ENCODE results near the gene CHST3. TPM values are rescaled to one million over a fixed set of nuclear protein-coding genes. Genes with fewer than 3 reads are reported as not detected.

Gene CHST3
- polyA plus RNA-seq, 2 of the 4 experiments (the other 2 are of a cell fraction): 12.8 to 23.1 TPM

- no peak for FAIRE-seq
- H3K27ac ChIP-seq: no peak overlapping the region
- no peak for DNase-seq (ENCODE audit: low read depth in 1 of 2, low spot score in 1 of 2)
- ATAC-seq: no peak
- ChIA-PET CTCF (no interaction called here), POLR2A (no interaction called here)
- H3K9me3 ChIP-seq: no peaks in the 10 kb centered on the region
- no peaks in the 10 kb centered on the region for H3K4me1 ChIP-seq
- no peak overlapping the region for H3K4me2 ChIP-seq
- TF ChIP-seq POLR2A (IDR thresholded peaks at IDR 0.05; ENCODE audit: low read length) (no peak), FOSL2 (IDR thresholded peaks at IDR 0.05) (no peak), FOSL2 (CRISPR knock-in tag; IDR thresholded peaks at IDR 0.05) (no peak), FOSB (CRISPR knock-in tag; IDR thresholded peaks at IDR 0.05) (no peak)
- no peak overlapping the region for H3K4me3 ChIP-seq
- WGBS (ENCODE audit: missing lambda C conversion rate): 65% methylated on average over 7 of the region's 8 CpGs
Measured at GRCh38 chr10:71941318-71941717, 22.9 kb upstream of the CHST3 start.

- ATAC-seq: no peak
- Histone ChIP-seq H3K4me3 (no peak overlapping the region), H3K4me1 (no peaks in the 10 kb centered on the region), H3K4me2 (no peak overlapping the region), H3K27ac (no peak overlapping the region), H3K9me3 (no peaks in the 10 kb centered on the region)
- POLR2A ChIA-PET: no interaction called here
- WGBS (ENCODE audit: missing lambda C conversion rate): 81% methylated on average over 8 of the region's 8 CpGs
- CTCF ChIA-PET: interaction anchor here (0.7 to 2.8 kb wide), 7 partner anchors 8 to 180 kb away, joined by 3 to 27 read pairs (median 4); no protein-coding TSS in a partner anchor
- no peak for FAIRE-seq
- DNase-seq (ENCODE audit: low read depth in 1 of 2, low spot score in 1 of 2): no peak
- TF ChIP-seq ESRRA (IDR thresholded peaks at IDR 0.05; ENCODE audit: borderline replicate concordance, low read length) (no peak), SREBF2 (IDR thresholded peaks at IDR 0.05) (no peak), PBX3 (IDR thresholded peaks at IDR 0.05) (no peak), CHD4 (IDR thresholded peaks at IDR 0.05; ENCODE audit: borderline replicate concordance) (no peak), RCOR1 (IDR thresholded peaks at IDR 0.05; ENCODE audit: low read depth, low read length) (no peak)
Measured at GRCh38 chr10:71945819-71946474, 18.2 kb upstream of the CHST3 start.

GRCh38 chr10:71946700-71947099 lies 17.5 kb upstream of the CHST3 start:
- no peak overlapping the region for H3K4me2 ChIP-seq
- 78% methylated on average over 3 of the region's 3 CpGs for WGBS (ENCODE audit: missing lambda C conversion rate)
- H3K4me3 ChIP-seq: no peak overlapping the region
- TF ChIP-seq EHF (CRISPR knock-in tag; IDR thresholded peaks at IDR 0.05): no peak
- TF ChIP-seq USF2 (IDR thresholded peaks at IDR 0.05): no peak
- TF ChIP-seq TFCP2L1 (CRISPR knock-in tag; IDR thresholded peaks at IDR 0.05): no peak
- TF ChIP-seq JUNB (IDR thresholded peaks at IDR 0.05): no peak
- H3K9me3 ChIP-seq: no peaks in the 10 kb centered on the region
- ChIA-PET CTCF (interaction anchor here (1.0 to 2.8 kb wide), 6 partner anchors 9 to 179 kb away, joined by 3 to 27 read pairs (median 5); no protein-coding TSS in a partner anchor), POLR2A (interaction anchor here (0.9 kb wide), 1 partner anchor 18 kb away, joined by 3 read pairs; no protein-coding TSS in a partner anchor)
- no peak overlapping the region for H3K27ac ChIP-seq
- no peaks in the 10 kb centered on the region for H3K4me1 ChIP-seq
- ATAC-seq: no peak
- no peak for FAIRE-seq
- DNase-seq (ENCODE audit: low read depth in 1 of 2, low spot score in 1 of 2): no peak

- H3K9me3 ChIP-seq: no peaks in the 10 kb centered on the region
- CTCF ChIA-PET: interaction anchor here (1.1 to 11.5 kb wide), 4 partner anchors 8 to 95 kb away, joined by 4 to 207 read pairs (median 16); no protein-coding TSS in a partner anchor
- TF ChIP-seq REST (IDR thresholded peaks at IDR 0.05) (no peak), CBX2 (IDR thresholded peaks at IDR 0.05; ENCODE audit: borderline replicate concordance, low read depth) (no peak), TP53 (CRISPR knock-in tag; IDR thresholded peaks at IDR 0.05) (no peak), RNF2 (IDR thresholded peaks at IDR 0.05; ENCODE audit: borderline replicate concordance, low read depth) (no peak), KDM5A (IDR thresholded peaks at IDR 0.05) (no peak), ZNF302 (CRISPR knock-in tag; IDR thresholded peaks at IDR 0.05) (no peak), NR3C1 (IDR thresholded peaks at IDR 0.05) (no peak), TFCP2L1 (CRISPR knock-in tag; IDR thresholded peaks at IDR 0.05) (no peak), PHF8 (IDR thresholded peaks at IDR 0.05; ENCODE audit: borderline replicate concordance, low read depth) (no peak), RAD21 (conservative IDR thresholded peaks at IDR 0.05 in 1 of 2, IDR thresholded peaks at IDR 0.05 in 1 of 2) (no peak), JUN (IDR thresholded peaks at IDR 0.05) (no peak), RFX5 (IDR thresholded peaks at IDR 0.05) (no peak), HOXB5 (CRISPR knock-in tag; IDR thresholded peaks at IDR 0.05) (no peak)
Measured at GRCh38 chr10:71948496-71949067, 15.6 kb upstream of the CHST3 start.

More at GRCh38 chr10:71948496-71949067, 15.6 kb upstream of the CHST3 start:
- POLR2A ChIA-PET: no interaction called here
- DNase-seq (ENCODE audit: low read depth in 1 of 2, low spot score in 1 of 2) (no peak), FAIRE-seq (no peak), ATAC-seq (no peak)
- Histone ChIP-seq H3K4me2 (no peak overlapping the region), H3K4me1 (peaks cover 13% of the 10 kb centered on the region), H3K27ac (no peak overlapping the region), H3K4me3 (no peak overlapping the region)
- WGBS (ENCODE audit: missing lambda C conversion rate): 52% methylated on average over 6 of the region's 6 CpGs

All from A549 (cell line).